HG02852 (cell line): ENCODE results near the gene EFNA5.
"Not testable (repeated sequence)": the region's sequence is repeated elsewhere in the genome, so short reads cannot be mapped to it uniquely, and the experiment has no call there.

Experiments used
- ATAC-seq: cut with Tn5 transposase; IDR thresholded peaks from one replicate; pipeline ENCODE4 v1.9.1; 2021; ENCODE audit warnings: mild to moderate bottlenecking, moderate library complexity; ENCODE audit not compliant: unreplicated experiment

EFNA5 gene

DNA sequence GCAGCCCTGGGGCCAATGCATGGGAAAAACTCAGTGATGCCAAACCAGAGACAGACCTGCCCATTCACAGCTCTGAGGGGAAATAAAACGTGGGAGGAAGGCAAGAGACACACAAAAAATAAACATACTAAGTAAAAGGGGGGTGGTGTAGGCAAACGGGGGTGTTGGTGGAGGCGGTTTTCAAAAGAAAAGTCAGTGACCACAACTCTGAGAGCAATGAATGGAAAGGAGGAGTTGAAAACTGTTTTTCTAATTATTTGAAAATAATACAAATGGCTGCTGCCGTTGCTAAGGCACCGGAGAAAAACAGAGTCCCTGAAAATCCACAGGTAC is 293.5 kb downstream of the EFNA5 start:
- ATAC-seq = no peak

GRCh38 chr5:107376546-107377276 is 294.0 kb downstream of the EFNA5 start:
- no peak for ATAC-seq

- ATAC-seq = peak; percentile 83
These were observed 297.0 kb downstream of the EFNA5 start for GRCh38 chr5:107373549-107374263.

DNA sequence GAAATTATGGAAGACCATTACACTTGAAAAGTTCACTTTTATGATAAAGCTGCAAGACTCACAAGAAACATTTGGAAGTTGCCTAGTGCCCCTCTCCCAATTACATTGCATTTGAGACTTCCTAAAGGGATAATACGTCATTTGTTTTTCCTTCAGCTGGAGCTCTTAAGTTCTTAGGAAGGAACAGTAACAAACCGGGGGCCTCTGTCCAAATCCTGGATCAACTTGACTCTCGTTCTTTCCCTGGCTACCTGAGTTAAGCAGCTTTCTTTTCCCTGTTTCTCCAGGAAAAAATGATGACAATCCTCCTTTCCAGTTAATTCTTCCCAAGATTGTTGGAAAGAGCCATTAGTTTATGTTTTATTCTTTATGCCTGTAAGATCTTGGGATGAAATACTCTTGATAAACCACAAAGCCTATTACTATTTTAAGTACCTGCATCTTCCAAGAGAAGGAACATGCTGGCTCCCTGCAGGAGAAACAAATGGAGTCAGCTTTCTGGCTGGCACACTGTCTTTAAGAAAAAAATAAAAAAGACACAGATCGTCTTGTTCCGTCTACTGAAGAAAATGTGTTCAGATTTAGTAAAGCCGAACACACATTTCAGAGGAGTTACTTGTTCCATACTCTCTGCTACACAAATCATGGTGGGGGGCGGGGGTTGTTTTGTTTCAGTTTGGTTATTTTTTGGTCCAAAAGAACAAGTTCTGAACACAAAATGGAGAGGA is 297.9 kb downstream of the EFNA5 start:
- ATAC-seq = no peak

DNA sequence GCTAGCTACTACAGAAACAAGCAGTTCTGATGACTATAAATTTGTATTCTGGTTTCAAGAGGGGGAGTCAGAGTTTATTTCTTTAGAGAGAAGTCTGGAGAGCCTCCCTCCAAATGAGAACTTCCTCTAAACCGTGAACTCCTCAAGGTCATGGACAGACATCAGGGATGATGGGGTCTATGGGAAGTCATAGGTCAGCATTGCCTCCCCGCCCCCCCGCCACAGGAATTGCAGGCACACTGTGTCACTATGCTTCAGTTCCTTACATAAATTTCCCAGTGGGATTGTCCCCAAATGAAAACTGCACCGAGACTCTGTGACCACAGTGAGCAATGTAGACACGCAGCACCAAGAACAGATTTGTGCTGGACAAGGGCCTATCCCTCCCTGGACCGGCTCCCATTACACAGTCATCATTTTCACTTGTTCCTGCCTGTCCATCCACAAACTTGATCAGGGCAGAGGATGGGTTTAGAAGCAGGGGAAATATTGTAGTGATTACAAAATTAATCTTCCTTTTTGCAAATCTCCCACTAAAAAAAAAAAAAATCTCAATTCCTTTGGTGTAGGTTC is 300.3 kb downstream of the EFNA5 start:
- ATAC-seq = no peak

DNA sequence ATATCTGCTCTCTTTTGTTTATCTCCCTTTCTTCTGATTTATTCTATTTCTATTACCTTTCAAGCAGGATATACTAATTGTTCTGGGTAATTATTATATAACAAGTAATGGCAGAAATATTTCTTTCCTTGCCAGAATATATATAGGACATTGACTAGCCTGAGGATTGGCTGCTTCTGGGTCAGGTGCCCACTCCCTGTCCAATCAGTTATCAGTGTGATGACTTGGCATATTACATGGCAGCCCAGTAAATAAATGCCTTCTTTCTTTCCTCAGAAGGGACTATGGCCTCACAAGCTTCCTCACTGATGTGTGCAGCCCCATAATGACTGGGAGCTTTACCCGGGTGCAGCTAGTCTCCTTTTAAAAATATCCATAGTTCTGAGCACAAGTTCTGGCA is 301.1 kb downstream of the EFNA5 start:
- ATAC-seq = no peak

DNA sequence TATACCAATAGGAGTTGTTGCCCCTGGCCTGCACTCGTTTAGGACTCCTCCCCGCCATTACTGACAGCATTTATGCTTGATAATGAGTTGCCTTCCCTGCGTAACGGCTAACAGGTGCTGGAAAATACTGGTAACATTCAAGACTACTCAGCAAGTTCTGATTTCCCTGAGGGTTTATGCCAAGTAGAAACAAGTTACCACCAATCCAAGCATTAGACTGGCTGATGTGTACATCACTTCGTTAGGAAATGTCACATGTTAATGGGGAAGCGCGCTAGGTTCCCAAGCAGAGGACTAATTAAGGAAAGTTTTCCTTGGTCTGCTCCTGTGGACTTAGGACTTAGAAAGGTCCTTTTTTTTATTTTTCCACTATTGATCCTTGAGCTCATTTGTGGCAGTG is 302.1 kb downstream of the EFNA5 start:
- no peak for ATAC-seq

- ATAC-seq = no peak
These were observed 302.8 kb downstream of the EFNA5 start for GRCh38 chr5:107367939-107368338.

- ATAC-seq = no peak
These were observed 303.3 kb downstream of the EFNA5 start for GRCh38 chr5:107367480-107367879.

DNA sequence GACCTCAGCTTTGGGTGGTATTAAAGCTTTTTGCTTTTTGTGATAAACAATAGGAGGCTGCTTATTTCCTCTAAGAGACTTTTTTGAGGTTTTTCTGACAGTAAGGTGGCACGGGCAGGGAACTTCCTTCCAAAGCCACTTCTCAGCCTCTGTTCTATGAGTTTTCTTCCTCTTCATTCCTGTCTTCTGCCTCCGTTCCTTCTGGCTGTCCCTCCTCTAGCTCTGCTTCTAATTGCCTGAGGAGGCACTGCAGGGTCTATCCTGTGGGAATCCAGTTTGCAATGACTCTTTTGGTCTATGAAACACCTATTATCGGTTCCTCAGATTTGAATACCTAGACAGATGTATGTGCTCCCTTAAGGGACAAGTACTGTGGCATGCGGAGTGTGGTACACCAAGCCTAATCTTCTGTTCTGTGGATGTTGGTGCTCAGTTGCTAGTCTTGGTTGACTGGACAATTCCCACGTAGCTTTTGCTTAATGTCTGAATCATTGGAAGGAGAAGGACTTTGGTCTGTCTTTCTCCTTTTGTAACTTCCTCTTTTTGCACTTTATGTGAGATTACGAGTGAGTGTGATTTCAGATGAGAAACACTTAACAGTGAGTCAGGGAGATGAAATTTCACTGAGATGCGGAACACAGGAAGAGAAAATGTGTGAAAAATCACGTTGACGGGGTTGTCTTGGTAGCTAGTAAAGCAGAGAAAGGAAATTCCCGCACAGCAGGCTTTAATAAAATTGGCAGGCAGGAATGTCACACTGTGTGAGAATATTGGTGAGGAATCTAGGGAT is 305.2 kb downstream of the EFNA5 start:
- peak; percentile 47 for ATAC-seq

DNA sequence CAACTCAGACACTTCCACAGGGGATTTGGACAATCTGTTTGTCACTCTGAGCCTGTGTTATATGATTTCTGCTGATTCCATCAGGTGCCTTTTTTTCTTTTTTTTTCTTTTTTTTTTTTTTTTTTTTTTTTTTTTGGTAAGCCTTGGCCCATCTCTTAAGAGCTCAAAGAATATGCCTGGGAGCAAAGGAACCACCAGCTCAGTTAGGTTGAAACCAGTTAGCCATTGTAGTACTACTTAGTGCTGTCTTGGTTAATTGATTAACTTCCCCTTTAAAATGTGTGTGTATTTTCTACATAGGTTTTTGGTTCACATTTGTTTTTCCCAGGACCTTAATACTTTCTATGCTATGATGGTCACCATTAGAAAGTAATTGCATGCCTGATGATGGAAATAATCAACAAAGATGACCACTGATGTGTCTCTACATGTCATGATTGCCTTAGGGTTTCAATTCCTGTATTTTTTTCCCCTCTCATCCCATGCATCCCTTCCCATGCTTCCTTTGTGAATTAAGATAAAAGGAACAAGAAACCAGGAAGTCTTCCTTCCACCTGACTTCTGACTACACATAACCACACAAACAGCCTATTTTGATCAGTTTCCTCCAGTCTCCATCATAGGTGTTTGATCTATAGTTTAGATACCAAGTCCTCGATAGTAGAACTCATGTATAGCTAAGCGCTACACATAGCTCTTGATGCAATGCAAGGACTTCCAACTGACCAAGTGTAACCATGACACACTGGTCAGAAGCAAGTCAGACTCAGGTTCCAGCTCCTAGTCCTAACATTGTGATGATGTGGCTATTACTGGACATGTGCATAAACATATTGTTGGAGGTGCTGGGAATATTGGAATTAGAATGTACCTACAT is 306.1 kb downstream of the EFNA5 start:
- no peak for ATAC-seq

DNA sequence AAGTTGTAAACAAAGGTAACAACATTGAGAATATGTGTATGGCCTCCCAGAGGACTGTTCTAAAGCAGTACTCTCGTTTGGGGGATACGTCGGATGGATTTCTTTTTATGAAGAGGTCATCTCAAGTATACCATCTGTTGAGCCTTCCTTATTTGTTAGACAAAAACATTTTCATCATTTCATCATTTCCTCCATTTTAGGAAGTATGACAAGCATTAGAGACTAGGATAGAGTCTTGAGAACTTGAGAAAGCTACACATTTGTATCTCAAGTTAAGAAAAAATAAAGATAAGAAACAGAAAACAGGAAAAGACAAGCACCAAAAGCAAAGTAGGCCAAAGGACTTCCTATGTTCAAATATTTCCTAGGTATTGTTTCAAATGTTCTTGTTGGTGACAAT is 307.0 kb downstream of the EFNA5 start:
- ATAC-seq = no peak

DNA sequence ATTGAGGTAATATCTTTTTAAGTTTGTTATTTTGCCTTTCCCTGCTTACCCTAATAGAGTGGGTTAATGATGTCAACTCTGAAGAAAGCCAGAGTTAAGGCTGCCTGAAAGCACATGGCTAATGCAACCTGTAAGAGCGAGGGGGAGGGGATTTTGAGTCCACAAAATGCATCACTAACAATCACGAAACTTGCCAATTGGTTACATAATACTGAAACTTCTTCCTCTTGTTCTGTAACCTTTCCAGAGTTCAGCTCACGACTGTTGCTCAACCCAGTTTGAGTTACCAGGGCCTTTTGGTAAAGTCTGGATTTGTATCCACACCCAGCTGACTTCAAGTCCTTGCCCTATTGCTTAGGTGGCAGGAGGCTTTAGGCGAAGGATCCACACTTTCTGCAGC is 308.8 kb downstream of the EFNA5 start:
- ATAC-seq = no peak

DNA sequence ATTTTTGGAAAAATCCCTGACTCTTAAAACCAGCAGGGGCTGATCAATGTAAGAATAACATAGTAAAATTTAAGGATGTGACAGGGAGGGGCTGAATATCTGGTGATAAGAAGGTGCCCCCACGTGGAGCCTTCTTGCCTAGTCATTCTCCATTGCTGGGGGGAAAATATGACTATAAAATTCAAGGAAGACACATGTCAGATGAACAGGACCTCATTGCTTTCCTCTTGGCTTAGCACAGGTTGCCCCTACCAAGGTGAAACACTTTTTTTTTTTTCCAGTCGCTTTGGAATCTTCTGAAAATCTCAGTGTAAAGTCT is 310.9 kb downstream of the EFNA5 start:
- ATAC-seq = no peak

DNA sequence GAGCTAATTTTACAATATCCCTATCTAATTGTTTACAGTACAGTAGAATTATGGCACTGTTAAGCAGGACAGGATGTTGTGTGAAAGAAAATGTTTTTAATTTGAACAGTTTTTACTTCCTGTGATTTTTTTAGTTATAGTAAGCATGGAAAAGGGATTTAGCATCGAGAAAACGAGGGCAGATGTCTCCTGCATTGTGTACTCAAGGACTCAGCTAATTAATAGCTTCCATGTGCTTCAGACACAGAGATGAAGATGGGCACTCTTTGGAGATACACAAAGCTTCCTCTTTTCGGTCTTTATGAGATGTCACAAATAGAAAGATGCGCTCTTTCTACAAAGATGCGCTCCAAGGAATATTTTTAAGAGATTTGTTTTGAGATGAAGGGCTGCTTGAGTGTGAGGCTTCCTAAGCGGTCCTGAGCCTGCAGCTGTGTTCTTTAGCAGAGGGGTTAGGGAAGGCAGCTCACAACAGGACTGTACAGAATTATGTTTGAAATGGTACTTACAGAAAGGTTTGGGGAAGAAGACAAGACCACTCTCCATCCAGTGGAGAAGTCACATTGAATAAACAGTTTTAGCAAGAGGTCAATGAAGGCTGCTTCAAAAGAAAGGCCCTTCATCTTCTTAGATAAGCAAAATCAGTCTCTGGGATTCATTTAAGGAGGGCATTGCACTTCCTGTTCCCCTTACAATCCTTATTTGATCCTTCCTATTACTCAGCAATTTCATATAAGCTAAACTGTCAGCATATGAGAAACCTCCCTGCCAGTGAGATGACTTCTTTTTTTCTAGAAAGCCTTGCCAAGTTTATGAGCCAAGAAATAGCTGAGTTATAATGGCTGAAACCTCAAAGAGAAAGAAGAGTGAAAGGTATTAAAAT is 311.5 kb downstream of the EFNA5 start:
- no peak for ATAC-seq

DNA sequence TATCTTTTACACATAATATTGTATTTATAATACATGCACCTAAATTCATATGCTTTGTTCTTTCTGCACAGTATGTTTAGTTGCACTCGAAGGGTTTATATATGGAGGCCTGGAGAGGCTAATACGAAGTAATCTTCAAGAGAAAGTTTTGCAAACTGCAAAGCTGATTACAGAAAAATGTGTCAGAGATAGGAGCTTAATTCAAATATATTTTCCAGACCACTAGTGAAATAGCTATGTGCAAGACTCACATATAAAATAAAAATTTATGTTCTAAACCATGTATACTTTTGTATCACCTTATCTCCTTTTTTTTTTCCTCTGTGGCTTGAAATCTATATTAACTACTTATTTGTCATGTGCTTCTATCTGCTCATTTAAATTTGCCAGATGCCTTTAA is 313.8 kb downstream of the EFNA5 start:
- no peak for ATAC-seq

GRCh38 chr5:107352576-107352975 is 318.2 kb downstream of the EFNA5 start:
- no peak for ATAC-seq

DNA sequence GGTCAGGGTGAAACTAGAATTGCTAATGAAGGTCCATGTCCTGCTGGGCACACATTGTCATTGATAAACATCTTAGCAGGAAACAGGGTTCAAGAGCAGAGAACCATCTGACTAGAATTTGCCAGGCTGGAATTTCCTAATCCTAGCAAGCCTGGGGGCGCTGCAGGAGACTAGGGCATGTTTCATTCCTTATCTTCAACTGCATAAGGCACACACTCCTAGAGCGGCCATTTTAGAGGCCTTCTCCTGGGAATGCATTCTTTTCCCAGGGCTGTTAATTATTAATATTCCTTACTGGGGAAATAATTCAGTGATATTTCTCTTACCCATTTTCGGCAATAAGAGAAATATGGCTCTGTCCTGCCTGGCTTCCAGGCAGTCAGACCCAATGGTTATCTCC is 324.2 kb downstream of the EFNA5 start:
- not testable (repeated sequence) for ATAC-seq

DNA sequence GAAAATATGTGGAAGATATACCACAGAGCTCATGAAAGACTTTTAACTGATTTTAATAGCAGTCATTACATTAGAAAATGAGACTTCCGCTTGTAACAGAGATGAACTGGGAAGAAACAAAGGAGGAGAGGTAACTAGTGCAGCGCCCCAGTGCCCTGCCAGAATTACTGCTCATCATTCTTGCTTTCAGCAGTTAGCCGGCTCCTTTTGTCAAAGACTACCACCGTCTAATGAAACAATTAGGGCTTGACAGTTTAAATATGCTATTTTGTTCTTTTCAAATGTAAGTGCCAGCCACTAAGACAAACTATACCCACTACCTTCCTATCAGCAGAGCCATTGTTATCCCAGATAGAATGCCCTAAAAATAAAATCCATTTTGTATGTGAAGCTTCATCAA is 328.4 kb downstream of the EFNA5 start:
- no peak for ATAC-seq
